ENCODE measurements around the gene MFF.

DNA sequence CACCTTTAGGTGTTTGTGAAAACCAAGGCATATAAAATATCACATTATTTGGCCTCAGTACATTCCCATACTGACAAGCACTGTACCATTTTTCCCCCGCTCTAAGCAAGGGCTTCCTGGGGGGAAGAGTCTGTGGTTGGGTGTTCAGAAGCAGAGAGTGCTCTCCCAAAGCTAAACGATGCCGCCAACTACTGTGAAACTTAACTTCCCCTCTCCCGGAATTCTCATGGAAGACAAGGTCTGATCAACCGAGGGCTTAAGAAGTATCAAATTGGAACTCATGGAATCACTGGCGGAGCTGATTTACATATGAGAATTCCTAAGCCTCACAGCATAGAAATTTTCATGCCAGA is 433 bp upstream of the MFF start:
- no peak for TF ChIP-seq TAF1 (IDR thresholded peaks at IDR 0.05; ENCODE audit: borderline replicate concordance, low read depth, low read length)
- TF ChIP-seq POLR2A (IDR thresholded peaks at IDR 0.05; ENCODE audit: low read depth, low read length) = no peak
- no peak for TF ChIP-seq POLR2AphosphoS5 (IDR thresholded peaks at IDR 0.05; ENCODE audit: low read depth, low read length)
